ENCODE results near the gene SRA1. TPM values are rescaled to one million over a fixed set of nuclear protein-coding genes. Genes with fewer than 3 reads are reported as not detected.

Gene SRA1
- polyA plus RNA-seq, 1 experiment, result 46.2 TPM

DNA sequence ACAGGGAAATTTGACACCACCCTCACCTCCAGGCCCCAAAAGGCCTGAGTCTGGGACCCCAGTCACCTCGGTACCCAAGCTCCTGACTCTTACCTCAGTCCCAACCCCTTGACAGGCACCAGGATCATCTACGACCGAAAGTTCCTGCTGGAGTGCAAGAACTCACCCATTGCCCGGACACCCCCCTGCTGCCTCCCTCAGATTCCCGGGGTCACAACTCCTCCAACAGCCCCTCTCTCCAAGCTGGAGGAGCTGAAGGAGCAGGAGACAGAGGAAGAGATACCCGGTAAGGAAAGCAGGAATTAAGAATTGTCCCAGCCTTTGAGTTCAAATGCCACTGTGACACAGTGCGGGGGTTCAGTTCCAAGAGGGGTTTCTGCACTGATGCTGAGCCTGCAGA is 8.5 kb downstream of the SRA1 start:
- ChIA-PET POLR2A (interaction anchor here (2.1 kb wide), 1 partner anchor 9 kb away, joined by 10 read pairs; the partner anchor contains the start of gene SRA1), CTCF (interaction anchor here (0.8 to 1.6 kb wide), 4 partner anchors 21 to 116 kb away, joined by 3 to 4 read pairs (median 3); partner anchors contain the start of genes TMCO6 and WDR55)
- TF ChIP-seq, protein P1, sequence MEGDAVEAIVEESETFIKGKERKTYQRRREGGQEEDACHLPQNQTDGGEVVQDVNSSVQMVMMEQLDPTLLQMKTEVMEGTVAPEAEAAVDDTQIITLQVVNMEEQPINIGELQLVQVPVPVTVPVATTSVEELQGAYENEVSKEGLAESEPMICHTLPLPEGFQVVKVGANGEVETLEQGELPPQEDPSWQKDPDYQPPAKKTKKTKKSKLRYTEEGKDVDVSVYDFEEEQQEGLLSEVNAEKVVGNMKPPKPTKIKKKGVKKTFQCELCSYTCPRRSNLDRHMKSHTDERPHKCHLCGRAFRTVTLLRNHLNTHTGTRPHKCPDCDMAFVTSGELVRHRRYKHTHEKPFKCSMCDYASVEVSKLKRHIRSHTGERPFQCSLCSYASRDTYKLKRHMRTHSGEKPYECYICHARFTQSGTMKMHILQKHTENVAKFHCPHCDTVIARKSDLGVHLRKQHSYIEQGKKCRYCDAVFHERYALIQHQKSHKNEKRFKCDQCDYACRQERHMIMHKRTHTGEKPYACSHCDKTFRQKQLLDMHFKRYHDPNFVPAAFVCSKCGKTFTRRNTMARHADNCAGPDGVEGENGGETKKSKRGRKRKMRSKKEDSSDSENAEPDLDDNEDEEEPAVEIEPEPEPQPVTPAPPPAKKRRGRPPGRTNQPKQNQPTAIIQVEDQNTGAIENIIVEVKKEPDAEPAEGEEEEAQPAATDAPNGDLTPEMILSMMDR (IDR thresholded peaks at IDR 0.05; ENCODE audit: insufficient read depth, low read depth, low read length), result no peak
- DNase-seq (ENCODE audit: low read depth), result no peak
- Histone ChIP-seq H3K4me3 (ENCODE audit: low read depth, low read length) (no peak overlapping the region), H3K27me3 (ENCODE audit: control insufficient read depth, insufficient read depth, low read length) (no peaks in the 10 kb centered on the region), H3K36me3 (ENCODE audit: control insufficient read depth, insufficient read depth, low read length) (peaks cover 15% of the 10 kb centered on the region)

DNA sequence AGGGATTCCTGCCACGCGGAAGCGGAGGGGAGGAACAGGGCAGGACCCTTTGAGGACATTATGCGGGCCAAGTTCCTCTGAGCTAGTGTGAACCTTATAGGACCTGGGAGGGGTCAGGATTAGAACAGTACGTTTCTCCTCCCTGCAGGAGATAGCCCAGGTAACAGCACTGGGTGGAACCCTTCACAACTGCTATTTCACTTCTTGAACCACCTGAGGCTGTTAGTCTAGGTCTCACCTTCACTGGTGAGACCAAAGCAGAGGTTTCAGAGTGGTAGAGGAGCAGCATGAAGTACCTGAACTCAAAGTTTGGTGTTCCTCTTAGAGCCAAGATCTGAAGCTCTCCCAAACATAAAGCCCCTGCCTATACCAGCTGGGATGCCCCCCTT is 9.0 kb downstream of the SRA1 start:
- Histone ChIP-seq H3K4me3 (ENCODE audit: low read depth, low read length) (peak overlapping the region; percentile 43), H3K36me3 (ENCODE audit: control insufficient read depth, insufficient read depth, low read length) (peaks cover 15% of the 10 kb centered on the region), H3K27me3 (ENCODE audit: control insufficient read depth, insufficient read depth, low read length) (no peaks in the 10 kb centered on the region)
- ChIA-PET POLR2A (interaction anchor here (2.1 kb wide), 1 partner anchor 9 kb away, joined by 10 read pairs; the partner anchor contains the start of gene SRA1), CTCF (interaction anchor here (0.9 to 1.7 kb wide), 9 partner anchors 9 to 116 kb away, joined by 3 to 9 read pairs (median 3); partner anchors contain the start of genes APBB3, SRA1, TMCO6 and WDR55)
- no peak for DNase-seq (ENCODE audit: low read depth)
- TF ChIP-seq, protein P1 (IDR thresholded peaks at IDR 0.05; ENCODE audit: insufficient read depth, low read depth, low read length), result no peak

DNA sequence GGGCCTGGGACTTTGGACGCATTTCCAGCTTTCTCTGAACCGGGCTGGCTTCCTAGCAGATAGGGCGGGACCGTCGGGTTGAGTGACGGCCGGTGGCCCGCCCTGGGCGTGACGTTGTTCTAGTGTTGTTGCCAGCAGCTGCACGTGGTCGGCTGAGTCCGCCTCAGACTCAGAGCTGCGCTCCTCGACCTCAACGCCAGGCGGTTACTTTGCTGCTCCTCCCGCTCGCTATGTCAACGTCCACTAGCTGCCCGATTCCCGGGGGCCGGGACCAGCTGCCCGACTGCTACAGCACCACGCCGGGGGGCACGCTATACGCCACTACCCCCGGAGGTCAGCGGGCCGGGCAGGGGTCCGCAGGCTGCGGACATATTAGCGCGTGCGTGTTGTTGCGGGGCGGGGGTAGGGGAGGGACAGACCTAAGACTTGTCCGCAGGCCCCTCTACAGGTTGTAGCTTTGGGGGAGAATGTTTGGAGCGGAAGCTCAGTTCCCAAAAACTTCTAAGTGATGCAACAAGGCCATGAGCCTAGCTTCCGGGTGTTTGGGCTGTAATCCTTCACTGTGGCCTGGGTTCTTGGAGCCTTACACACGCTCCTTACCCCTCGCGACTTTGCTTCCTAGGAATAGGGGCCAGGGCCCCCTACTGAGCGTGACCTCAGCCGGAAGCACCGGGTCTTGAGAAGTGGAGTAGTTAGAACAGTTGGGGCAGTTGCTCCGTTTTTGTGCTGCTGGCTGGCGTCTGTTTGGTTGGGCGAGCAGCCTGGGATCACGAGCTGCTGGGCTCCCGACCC is 9.6 kb downstream of the SRA1 start, which contains the start of gene EIF4EBP3:
TSS of gene EIF4EBP3 (plus strand) at position 155 of the 792 bp plus-strand sequence. CDS start at position 231, 76 bp downstream.
- CTCF ChIA-PET, result interaction anchor here (0.6 to 1.7 kb wide), 16 partner anchors 9 to 182 kb away, joined by 3 to 9 read pairs (median 3); partner anchors contain the start of genes APBB3, IK, NDUFA2 and SRA1
- Histone ChIP-seq H3K27me3 (ENCODE audit: control insufficient read depth, insufficient read depth, low read length) (no peaks in the 10 kb centered on the region), H3K36me3 (ENCODE audit: control insufficient read depth, insufficient read depth, low read length) (peaks cover 15% of the 10 kb centered on the region), H3K4me3 (ENCODE audit: low read depth, low read length) (peak within 1 kb of the TSS; percentile 43)
- POLR2A ChIA-PET, result interaction anchor here (0.8 to 2.1 kb wide), 2 partner anchors 10 to 99 kb away, joined by 4 to 10 read pairs; partner anchors contain the start of gene SRA1
- DNase-seq (ENCODE audit: low read depth), result peak; percentile 82
- TF ChIP-seq, protein P1 (IDR thresholded peaks at IDR 0.05; ENCODE audit: insufficient read depth, low read depth, low read length), result peak; percentile 65

DNA sequence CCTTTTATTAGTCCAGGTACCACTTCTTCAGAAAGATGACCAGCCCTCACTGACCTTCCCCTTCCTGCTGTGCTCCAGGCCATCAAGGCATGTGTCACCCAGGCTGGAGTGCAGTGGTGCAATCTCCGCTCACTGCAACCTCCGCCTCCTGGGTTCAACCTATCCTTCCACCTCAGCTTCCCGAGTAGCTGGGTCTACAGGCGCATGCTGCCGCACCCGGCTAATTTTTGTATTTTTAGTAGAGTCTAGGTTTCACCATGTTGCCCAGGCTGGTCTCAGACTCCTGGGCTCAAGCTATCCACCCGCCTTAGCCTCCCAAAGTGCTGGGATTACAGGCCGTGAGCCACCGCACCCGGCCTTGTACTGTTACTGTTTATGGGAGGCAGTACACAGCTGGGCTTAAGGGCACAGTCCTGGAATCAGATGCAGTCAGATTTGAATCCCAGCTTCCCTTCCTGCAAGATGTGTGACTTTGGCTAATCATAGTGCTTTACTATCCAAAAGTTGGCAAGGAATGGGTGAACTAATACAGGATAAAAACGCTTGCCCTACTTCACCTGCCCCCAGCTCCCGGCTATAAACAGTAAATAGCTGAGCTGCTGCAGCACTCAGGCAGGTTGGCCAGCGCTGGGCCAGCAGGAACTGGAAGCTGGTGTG is 10.3 kb downstream of the SRA1 start:
- H3K36me3 ChIP-seq (ENCODE audit: control insufficient read depth, insufficient read depth, low read length), result peaks cover 15% of the 10 kb centered on the region
- DNase-seq (ENCODE audit: low read depth), result no peak
- POLR2A ChIA-PET, result interaction anchor here (0.8 to 2.1 kb wide), 2 partner anchors 10 to 100 kb away, joined by 4 to 10 read pairs; partner anchors contain the start of gene SRA1
- H3K4me3 ChIP-seq (ENCODE audit: low read depth, low read length), result no peak overlapping the region
- TF ChIP-seq, protein P1 (IDR thresholded peaks at IDR 0.05; ENCODE audit: insufficient read depth, low read depth, low read length), result no peak
- CTCF ChIA-PET, result interaction anchor here (0.7 to 1.7 kb wide), 12 partner anchors 8 to 195 kb away, joined by 3 to 9 read pairs (median 4); partner anchors contain the start of genes APBB3, IK, NDUFA2 and SRA1
- H3K27me3 ChIP-seq (ENCODE audit: control insufficient read depth, insufficient read depth, low read length), result no peaks in the 10 kb centered on the region

All from BJ (cell line).